Measurements from ENCODE around the gene SGCG.

SGCG gene

GRCh38 chr13:23254506-23254905, 73.7 kb downstream of the SGCG start:
- no peak overlapping the region for H3K4me3 ChIP-seq (ENCODE audit: control insufficient read depth, low read depth, low read length)
- no peak for DNase-seq (ENCODE audit: low read depth)
- TF ChIP-seq CTCF (IDR thresholded peaks at IDR 0.05; ENCODE audit: control insufficient read depth, insufficient read depth, low read depth, low read length, missing control alignments), result no peak

- TF ChIP-seq CTCF (IDR thresholded peaks at IDR 0.05; ENCODE audit: control insufficient read depth, insufficient read depth, low read depth, low read length, missing control alignments), result no peak
- no peak overlapping the region for H3K4me3 ChIP-seq (ENCODE audit: control insufficient read depth, low read depth, low read length)
- no peak for DNase-seq (ENCODE audit: low read depth)
Observed at GRCh38 chr13:23267571-23267970, 86.8 kb downstream of the SGCG start.

- no peak overlapping the region for H3K4me3 ChIP-seq (ENCODE audit: control insufficient read depth, low read depth, low read length)
- DNase-seq (ENCODE audit: low read depth), result no peak
- TF ChIP-seq CTCF (IDR thresholded peaks at IDR 0.05; ENCODE audit: control insufficient read depth, insufficient read depth, low read depth, low read length, missing control alignments), result no peak
Observed at GRCh38 chr13:23268441-23268840, 87.7 kb downstream of the SGCG start.

GRCh38 chr13:23271331-23271730, 90.6 kb downstream of the SGCG start:
- H3K4me3 ChIP-seq (ENCODE audit: control insufficient read depth, low read depth, low read length), result no peak overlapping the region
- no peak for DNase-seq (ENCODE audit: low read depth)
- no peak for TF ChIP-seq CTCF (IDR thresholded peaks at IDR 0.05; ENCODE audit: control insufficient read depth, insufficient read depth, low read depth, low read length, missing control alignments)

- no peak for DNase-seq (ENCODE audit: low read depth)
- no peak for TF ChIP-seq CTCF (IDR thresholded peaks at IDR 0.05; ENCODE audit: control insufficient read depth, insufficient read depth, low read depth, low read length, missing control alignments)
Observed at GRCh38 chr13:23273498-23273897, 92.7 kb downstream of the SGCG start.

GRCh38 chr13:23279321-23279720, 98.5 kb downstream of the SGCG start:
- TF ChIP-seq CTCF (IDR thresholded peaks at IDR 0.05; ENCODE audit: control insufficient read depth, insufficient read depth, low read depth, low read length, missing control alignments), result no peak
- no peak overlapping the region for H3K4me3 ChIP-seq (ENCODE audit: control insufficient read depth, low read depth, low read length)
- no peak for DNase-seq (ENCODE audit: low read depth)

More at GRCh38 chr13:23273498-23273897, 92.7 kb downstream of the SGCG start:
- no peak overlapping the region for H3K4me3 ChIP-seq (ENCODE audit: control insufficient read depth, low read depth, low read length)

- H3K4me3 ChIP-seq (ENCODE audit: control insufficient read depth, low read depth, low read length), result no peak overlapping the region
- no peak for DNase-seq (ENCODE audit: low read depth)
- no peak for TF ChIP-seq CTCF (IDR thresholded peaks at IDR 0.05; ENCODE audit: control insufficient read depth, insufficient read depth, low read depth, low read length, missing control alignments)
Observed at GRCh38 chr13:23288564-23288963, 107.8 kb downstream of the SGCG start.

Measured in AG09309 (cell line).